Esophagus squamous epithelium (tissue), 4 donors: ENCODE results near the gene DEPDC5.

ENCODE experiments used
- CTCF ChIP-seq, 6 experiments: fragments of 450-650 bp in 4 of 6; fragments of 200-600 bp in 2 of 6; sonication (generic) in 2 of 6; IDR thresholded peaks; one replicate each; pipeline ENCODE4 v1.5.1; 2016 to 2019; ENCODE audit warnings: antibody characterized with exemption in 6 of 6, mild to moderate bottlenecking in 4 of 6, moderate library complexity in 4 of 6
- POLR2A ChIP-seq, 4 donors: fragments of 450-650 bp; IDR thresholded peaks; one replicate each; pipeline ENCODE4 v1.6.1; 2017; ENCODE audit warnings: antibody characterized with exemption in 4 of 4, mild to moderate bottlenecking in 4 of 4, moderate library complexity in 3 of 4

GRCh38 chr22:31802575-31802974, 48.8 kb downstream of the DEPDC5 start:
- TF ChIP-seq CTCF (IDR thresholded peaks at IDR 0.05) = no peak
- no peak for TF ChIP-seq POLR2A (IDR thresholded peaks at IDR 0.05)
